GM12875 (cell line): ENCODE measurements around the gene CRCP.
"Not testable (repeated sequence)": the region's sequence is repeated elsewhere in the genome, so short reads cannot be mapped to it uniquely, and the experiment has no call there.

Experiments used
- H3K4me3 ChIP-seq: one replicate; pipeline ENCODE4 v1.5.1; 2011; ENCODE audit warnings: low read depth, low read length, control low read depth
- TF ChIP-seq, protein P1 (sequence below): IDR thresholded peaks from 2 replicates; pipeline ENCODE4 v1.5.1; 2011; ENCODE audit warnings: low read depth, mild to moderate bottlenecking, control low read depth, inconsistent platforms, low read length, moderate library complexity, borderline replicate concordance; ENCODE audit not compliant: insufficient read depth

The CRCP gene

DNA sequence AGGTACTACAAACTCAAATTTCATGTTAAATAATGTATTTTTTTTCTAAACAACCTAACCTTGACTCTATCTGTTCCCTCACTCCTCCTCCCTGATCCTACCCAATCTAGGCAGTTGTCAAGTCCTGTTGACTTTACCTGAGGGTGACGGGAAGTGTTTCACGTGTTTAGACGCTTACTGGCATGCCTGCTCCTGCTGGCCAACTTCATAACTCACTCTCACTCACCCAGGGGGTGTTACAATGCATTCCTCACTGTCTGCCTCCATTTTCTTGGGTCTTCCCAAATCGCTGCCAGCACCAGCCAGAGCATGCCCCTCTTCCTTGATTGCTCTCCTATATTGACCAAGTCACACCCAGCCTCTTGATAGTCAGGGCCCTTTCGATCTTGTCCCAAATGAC is 28.3 kb downstream of the CRCP start:
- H3K4me3 ChIP-seq, result no peak overlapping the region
- TF ChIP-seq, protein P1, sequence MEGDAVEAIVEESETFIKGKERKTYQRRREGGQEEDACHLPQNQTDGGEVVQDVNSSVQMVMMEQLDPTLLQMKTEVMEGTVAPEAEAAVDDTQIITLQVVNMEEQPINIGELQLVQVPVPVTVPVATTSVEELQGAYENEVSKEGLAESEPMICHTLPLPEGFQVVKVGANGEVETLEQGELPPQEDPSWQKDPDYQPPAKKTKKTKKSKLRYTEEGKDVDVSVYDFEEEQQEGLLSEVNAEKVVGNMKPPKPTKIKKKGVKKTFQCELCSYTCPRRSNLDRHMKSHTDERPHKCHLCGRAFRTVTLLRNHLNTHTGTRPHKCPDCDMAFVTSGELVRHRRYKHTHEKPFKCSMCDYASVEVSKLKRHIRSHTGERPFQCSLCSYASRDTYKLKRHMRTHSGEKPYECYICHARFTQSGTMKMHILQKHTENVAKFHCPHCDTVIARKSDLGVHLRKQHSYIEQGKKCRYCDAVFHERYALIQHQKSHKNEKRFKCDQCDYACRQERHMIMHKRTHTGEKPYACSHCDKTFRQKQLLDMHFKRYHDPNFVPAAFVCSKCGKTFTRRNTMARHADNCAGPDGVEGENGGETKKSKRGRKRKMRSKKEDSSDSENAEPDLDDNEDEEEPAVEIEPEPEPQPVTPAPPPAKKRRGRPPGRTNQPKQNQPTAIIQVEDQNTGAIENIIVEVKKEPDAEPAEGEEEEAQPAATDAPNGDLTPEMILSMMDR, result no peak

DNA sequence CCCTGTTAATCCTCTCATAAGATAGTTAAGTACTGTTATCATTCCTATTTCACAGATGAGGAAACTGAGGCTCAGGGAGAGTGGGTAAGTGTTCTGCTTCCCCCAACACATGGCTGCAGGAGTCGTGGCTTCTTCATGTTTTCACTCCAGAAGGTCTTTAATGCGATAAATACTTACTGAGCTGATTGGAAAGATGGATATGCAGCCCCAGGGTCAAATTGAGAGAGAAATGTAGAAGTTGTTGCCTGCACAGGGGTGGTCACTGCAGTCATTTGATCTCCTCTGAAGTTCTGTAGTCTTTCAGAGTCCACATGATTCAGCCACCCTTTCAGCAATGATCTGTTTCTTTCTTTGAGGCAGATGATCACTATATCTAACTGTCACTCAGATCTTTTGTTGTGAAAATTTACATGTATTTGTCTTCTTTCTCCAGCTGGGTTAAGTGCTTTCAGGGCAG is 29.3 kb downstream of the CRCP start:
- H3K4me3 ChIP-seq, result no peak overlapping the region
- TF ChIP-seq, protein P1, result no peak

DNA sequence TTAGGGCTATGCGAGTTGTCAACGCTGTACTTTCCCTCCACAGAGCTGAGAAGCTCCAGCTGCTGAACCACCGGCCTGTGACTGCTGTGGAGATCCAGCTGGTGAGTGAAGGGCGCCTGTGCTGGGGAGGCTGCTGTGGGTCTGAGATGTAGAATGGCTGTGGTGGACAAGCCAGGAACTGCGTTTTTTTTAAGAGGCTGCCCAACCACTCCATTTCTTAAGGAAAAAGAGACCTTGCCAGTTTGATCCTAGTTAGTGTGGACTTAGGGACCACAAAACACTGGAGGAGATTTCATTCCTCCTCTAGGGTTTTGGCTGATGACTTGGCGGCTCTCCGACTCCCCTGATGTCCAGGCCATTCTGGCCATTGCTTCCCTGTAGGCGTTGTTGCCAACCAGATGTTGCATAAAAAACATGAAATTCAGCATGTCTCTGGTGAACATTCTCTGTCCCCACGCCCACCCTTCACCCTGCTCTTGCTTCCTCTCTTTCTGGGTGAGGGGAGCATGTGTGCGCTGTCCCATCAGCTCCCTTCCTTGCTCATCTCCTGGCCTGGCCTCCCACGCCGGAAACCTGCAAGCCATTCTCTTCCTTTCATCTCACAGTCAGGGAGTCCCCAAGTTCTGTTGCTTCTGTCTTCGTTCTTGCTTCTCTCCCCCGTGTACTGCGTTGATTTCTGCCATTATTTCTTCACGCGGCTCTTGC is 30.9 kb downstream of the CRCP start:
- H3K4me3 ChIP-seq, result no peak overlapping the region
- TF ChIP-seq, protein P1, result no peak

DNA sequence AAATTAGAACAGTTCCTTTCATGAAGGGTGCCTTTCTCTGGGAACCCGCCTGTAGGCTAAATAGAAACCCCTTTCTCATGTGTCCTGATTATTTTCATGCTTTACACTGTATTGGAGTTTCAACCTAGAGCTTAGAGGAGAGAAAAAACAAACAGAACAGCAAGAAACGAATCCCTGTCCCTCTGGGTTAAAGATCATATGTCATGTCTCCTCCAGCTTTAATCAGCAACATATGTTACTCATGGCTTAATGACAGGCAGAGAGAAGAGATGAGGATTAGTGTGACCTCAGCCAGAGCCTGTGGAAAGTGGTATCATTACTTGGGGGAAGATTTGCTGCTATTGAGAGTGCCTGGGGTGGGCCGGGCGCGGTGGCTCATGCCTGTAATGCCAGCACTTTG is 32.1 kb downstream of the CRCP start:
- TF ChIP-seq, protein P1, result no peak
- no peak overlapping the region for H3K4me3 ChIP-seq

DNA sequence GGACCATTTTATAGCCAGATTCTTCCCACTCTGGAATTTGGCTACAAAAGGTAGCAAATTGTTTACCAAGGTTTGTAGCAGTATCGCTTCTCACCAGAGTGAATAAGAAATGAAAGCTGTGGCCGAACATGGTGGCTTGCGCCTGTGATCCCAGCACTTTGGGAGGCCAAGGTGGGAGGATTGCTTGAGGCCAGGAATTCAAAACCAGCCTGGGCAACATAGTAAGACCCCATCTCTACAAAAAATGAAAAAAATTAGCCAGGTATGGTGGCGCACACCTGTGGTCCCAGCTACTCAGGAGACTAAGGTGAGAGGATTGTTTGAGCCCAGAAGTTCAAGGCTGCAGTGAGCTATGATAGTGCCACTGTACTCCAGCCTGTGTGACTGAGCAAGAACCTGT is 33.0 kb downstream of the CRCP start:
- H3K4me3 ChIP-seq, result not testable (repeated sequence)

DNA sequence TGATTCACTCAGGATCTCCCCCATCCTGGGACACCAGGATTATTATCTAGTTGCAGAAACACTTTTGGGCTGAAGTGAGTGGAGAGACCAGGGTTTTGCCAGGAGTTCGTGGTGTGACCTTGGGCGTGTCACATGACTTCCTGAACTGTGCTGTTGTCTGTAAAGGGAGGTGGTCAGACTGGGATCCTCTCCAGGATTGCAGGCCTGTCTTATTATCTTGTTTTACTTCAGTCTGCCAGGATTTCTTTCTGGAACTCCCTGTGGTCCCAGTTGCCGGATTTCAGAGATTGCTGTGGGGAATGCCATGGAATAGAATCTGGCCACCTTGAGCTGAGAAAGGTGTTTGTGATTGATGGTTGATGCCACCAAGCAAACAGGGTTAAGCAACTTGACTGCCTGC is 35.8 kb downstream of the CRCP start:
- TF ChIP-seq, protein P1, result no peak
- no peak overlapping the region for H3K4me3 ChIP-seq

DNA sequence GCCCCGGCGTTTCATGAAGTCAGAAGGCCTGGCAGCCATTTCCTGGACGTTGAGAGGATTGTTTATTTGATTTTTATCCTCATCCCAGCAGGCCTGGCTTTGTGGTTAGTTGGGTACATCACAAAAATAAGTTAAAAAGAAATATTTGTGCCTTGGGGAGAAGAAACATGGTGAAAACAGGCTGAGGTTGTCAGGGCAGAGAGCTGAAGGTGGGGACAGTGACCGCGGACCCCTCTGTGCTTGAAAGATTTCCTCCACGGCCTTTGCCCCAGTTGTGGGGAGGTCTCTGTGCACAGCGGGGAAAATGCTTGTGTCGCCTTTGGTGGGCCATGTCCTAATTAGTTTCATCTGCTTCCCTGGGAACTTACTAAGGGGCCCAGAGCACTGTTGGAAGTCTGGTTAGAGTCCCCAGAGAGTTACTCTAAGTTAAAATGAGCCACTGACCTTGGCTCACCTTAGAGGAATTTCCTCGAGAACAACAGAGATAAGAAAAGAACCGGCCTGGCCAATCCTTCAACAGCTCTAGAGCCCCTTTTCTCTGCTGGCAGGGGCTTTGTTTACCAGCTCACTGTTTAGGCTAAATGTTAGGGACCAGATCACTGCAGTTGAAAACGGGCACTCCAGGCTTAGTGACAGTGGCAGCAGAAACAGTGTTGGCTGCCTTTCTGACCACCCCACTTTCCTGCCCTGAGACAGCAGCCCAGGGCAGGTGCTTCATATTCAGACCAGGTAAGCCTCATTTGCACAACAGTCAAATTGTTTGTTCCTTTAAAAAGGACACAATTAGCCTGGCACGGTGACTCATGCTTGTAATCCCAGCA is 37.9 kb downstream of the CRCP start:
- TF ChIP-seq, protein P1, result no peak
- no peak overlapping the region for H3K4me3 ChIP-seq
